K562 treated with DMSO at 1 percent for 12 hours (cell line): ENCODE data around the gene FBXO27. TPM values are rescaled to one million over a fixed set of nuclear protein-coding genes. Genes with fewer than 3 reads are reported as not detected.

Experiments used
- total RNA-seq: library from RNA; unstranded; fragments of 300-600 nt; gene quantifications from 2 replicates; pipeline ENCODE4 v1.2.3, GENCODE V29; 2022; ENCODE audit not compliant: insufficient read depth

The FBXO27 gene, protein sequence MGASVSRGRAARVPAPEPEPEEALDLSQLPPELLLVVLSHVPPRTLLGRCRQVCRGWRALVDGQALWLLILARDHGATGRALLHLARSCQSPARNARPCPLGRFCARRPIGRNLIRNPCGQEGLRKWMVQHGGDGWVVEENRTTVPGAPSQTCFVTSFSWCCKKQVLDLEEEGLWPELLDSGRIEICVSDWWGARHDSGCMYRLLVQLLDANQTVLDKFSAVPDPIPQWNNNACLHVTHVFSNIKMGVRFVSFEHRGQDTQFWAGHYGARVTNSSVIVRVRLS
- total RNA-seq: 5.7 and 12.4 TPM in 2 replicates

DNA sequence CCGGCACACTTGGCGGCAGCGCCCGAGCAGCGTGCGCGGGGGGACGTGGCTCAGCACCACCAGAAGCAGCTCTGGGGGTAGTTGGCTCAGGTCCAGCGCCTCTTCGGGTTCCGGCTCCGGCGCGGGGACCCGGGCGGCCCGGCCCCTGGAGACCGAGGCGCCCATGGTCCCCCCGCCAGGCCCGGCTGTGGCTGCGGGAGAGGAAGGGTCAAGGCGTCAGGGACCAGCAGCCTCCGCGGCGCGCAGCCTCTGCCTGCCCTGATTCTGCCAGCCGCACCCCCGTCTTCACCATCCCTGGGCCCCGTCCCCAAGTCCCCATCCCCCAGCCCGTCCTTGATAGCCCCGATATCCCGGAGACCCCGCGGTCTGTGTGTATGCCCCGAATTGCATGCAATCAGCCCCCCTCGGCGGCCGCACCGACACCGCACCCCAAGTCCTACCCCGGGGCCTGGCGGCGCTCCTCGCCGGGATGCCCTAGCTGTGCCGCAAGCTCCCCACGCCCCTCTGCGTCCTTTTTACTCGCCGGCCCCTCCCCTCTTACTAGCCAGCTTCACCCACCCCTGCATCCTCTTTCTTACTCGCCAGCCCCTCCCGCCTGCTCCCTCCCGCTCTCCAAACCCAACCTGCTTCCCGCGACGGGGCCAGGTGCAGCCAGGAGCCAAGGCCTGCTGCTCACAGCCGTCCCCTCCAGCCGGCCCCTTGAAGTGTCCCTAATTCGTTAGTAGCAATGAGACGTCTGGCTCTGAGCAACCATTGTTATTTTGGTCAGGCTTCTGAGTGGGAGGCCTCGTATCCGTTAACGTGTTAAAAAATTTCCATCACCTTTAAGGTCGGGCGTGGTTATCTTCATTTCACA is at the start of gene FBXO27:
Gene FBXO27, minus strand, starts transcription at position 487 of the 856 bp plus-strand sequence. Its CDS starts 322 bp downstream, at position 165.

DNA sequence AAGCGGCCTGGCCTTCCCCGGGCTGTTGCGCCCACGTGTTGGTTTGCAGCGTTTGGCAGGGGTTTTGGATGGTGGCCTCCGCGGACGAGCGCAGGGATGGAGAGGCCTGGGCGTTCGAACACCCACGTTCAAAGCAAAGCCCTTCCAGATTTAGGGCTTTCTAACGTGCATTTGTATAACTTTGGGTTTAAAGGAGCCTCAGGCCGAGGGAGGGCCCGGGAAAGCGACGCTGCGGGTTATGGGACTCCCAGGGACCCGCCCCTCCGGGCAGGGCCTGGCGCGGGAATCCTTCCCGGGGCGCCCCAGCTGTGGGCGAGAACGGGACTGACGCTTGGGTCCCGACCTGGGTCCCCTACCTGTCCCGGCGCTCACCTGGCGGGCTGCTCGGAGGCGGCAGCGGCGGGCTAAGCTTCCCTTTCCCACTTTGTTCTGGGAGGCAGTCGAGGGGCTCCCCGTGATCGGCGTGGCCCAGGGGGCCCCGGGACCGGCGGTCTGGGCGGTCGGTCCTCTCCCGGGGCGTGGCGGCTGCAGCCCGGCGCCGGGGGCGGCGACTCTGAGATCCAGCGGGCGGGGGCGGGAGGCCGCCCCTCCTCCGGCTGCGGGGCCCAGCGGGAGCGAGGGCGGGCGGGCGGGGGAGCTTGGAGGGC is 57.0 kb downstream of the FBXO27 start, which contains the start of gene FBXO17:
Gene FBXO17, minus strand, starts transcription at position 529 of the 647 bp plus-strand sequence. CDS start 25,423 bp downstream, outside the sequence.

Other genes with a start within 250 kb of the FBXO27 start
- not detected in 2 replicates for gene LGALS7B, start 243.3 kb downstream of the FBXO27 start, total RNA-seq
- 13.7 TPM in 1 of 2 replicates, not detected in the other for gene LGALS4, start 219.6 kb downstream of the FBXO27 start, total RNA-seq
- gene ECH1, start 200.8 kb downstream of the FBXO27 start, total RNA-seq: 222 and 244 TPM in 2 replicates
- gene HNRNPL, start 182.6 kb downstream of the FBXO27 start, total RNA-seq: 265 and 395 TPM in 2 replicates
- gene RINL, start 154.3 kb downstream of the FBXO27 start, total RNA-seq: 6.4 and 7.8 TPM in 2 replicates
- gene SIRT2, start 132.9 kb downstream of the FBXO27 start, total RNA-seq: 92.8 and 102 TPM in 2 replicates
- gene NFKBIB, start 132.6 kb downstream of the FBXO27 start, total RNA-seq: 23.6 and 27.6 TPM in 2 replicates
- gene CCER2, start 120.4 kb downstream of the FBXO27 start, total RNA-seq: not detected in 2 replicates
- gene SARS2, start 101.8 kb downstream of the FBXO27 start, total RNA-seq: 18.2 and 19.6 TPM in 2 replicates
- gene MRPS12, start 101.6 kb downstream of the FBXO27 start, total RNA-seq: 71.4 and 112 TPM in 2 replicates
- 22.5 and 27.5 TPM in 2 replicates for gene FBXO17, start 56.8 kb downstream of the FBXO27 start, total RNA-seq
- not detected in 2 replicates for gene ACP7, start 51.8 kb upstream of the FBXO27 start, total RNA-seq
- gene PAK4, start 93.2 kb upstream of the FBXO27 start, total RNA-seq: 23.3 and 38.4 TPM in 2 replicates
- not detected in 2 replicates for gene NCCRP1, start 164.4 kb upstream of the FBXO27 start, total RNA-seq
- gene SYCN, start 171.7 kb upstream of the FBXO27 start, total RNA-seq: not detected in 2 replicates
- not detected in 2 replicates for gene IFNL3, start 212.5 kb upstream of the FBXO27 start, total RNA-seq
- not detected in 2 replicates for gene IFNL4, start 216.3 kb upstream of the FBXO27 start, total RNA-seq
- gene IFNL2, start 235.8 kb upstream of the FBXO27 start, total RNA-seq: not detected in 2 replicates